HG02610 (cell line): ENCODE results near the gene R3HDM2.
"Not testable (repeated sequence)": the region's sequence is repeated elsewhere in the genome, so short reads cannot be mapped to it uniquely, and the experiment has no call there.

Experiments
- ATAC-seq: cut with Tn5 transposase; IDR thresholded peaks from one replicate; pipeline ENCODE4 v1.9.1; 2021; ENCODE audit warnings: mild to moderate bottlenecking, moderate library complexity; ENCODE audit not compliant: unreplicated experiment

R3HDM2 gene

GRCh38 chr12:57384478-57384877 is 46.4 kb downstream of the R3HDM2 start:
- ATAC-seq = no peak

DNA sequence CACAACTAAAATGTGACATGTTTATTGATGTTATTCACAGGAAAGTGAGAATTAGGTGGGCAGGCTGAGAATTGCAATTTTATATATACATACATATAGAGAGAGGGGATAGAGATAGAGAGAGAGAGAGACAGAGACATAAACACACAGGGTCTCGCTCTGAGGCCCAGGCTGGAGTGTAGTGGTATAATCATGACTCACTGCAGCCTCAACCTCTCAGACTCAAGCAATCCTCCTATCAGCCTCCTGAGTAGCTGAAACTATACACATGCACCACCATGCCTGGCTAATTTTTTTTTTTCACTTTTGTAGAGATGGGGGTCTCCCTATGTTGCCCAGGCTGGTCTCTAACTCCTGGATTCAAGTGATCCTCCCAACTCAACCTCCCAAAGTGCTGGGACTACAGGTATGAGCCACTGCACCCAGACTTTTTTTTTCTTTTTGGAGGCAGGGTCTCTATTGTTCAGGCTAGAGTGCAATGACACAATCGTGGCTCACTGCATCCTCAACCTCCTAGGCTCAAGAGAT is 49.1 kb downstream of the R3HDM2 start:
- no peak for ATAC-seq

DNA sequence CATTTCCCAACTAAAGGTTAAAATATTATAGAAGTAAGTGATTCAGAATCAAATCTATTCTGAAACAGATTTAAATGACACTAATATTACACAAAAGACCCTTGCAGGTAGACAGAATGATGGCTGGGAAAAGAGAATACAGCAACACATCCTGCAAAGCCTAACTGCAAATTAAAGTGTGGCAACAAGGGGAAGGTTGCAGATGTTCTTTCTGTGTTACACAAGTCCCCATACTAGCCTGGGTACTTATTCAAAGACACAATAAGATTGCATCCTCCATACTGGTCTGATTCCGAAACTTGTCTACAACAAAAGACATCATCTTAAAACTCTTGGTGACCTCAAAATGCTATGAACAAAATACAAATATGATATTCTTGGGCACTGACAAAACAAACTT is 50.5 kb downstream of the R3HDM2 start:
- no peak for ATAC-seq

DNA sequence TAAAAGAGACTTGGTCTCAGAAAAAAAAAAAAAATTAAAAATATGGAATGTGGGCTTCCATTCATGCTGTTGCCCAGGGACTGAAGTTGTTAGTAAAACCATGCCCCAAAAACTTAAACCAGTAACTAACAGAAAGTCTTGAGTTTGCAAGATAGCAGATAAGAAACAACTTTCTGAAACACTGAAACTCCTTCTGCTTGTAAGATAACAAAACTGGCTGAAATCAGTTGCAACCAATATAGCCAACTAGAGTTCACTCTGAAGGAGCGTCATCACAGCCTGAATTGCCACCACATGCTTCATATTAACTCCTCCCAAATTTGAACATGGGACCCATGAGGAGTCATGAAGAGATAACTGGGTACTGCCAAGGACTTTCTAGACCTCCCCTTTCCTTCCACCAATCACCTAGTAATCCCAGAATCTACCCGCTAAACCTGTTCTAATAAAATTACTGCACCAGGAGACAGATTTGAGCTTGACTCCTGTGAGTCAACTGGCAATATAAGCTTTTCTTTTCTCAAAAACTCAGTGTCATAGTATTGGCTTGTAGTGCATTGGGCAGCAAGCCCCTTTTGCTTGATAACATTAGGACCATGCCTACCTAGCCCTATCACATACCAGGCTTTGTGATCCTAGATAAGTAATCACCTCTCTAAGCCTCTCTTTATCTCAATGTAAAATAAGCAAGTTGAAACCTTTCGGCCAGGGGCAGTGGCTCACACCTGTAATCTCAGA is 53.6 kb downstream of the R3HDM2 start:
- ATAC-seq = no peak

GRCh38 chr12:57372233-57372632 is 58.6 kb downstream of the R3HDM2 start:
- no peak for ATAC-seq

- ATAC-seq = no peak
Measured at GRCh38 chr12:57370696-57371095, 60.1 kb downstream of the R3HDM2 start.

DNA sequence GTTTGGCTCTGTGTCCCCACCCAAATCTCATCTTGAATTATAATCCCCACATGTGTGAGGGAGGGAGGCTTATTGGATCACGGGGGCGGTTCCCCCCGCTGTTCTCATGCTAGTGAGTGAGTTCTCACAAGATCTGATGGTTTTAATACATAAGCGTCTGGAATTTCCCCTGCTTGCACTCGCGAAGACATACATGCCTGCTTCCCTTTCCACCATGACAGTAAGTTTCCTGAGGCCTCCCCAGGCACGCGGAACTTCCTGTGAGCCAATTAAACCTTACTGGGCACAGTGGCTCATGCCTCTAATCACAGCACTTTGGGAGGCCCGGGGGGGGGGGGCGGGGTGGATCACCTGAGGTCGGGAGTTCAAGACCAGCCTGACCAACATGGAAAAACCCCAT is 60.8 kb downstream of the R3HDM2 start:
- no peak for ATAC-seq

DNA sequence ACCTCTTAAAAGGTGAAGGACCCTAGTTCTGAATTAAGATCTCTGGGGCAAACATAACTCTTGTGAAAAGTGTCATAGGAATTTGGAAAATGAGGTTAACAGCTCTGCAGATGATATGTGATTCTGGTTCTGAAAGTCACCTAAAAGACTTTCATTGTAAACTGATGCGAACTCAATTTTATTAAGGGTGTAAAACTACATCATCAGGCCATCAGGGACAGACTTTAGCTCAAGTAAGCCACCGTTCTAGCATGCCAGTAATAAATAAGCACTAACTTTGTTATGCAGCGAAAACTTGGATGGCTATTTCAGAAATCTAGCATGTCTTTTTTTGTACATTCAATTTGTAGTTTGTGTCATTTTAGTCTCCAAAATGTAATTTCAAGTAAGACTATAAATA is 61.6 kb downstream of the R3HDM2 start:
- ATAC-seq = no peak

GRCh38 chr12:57368349-57369095 is 62.3 kb downstream of the R3HDM2 start:
- no peak for ATAC-seq

GRCh38 chr12:57367121-57367520 is 63.7 kb downstream of the R3HDM2 start:
- no peak for ATAC-seq

DNA sequence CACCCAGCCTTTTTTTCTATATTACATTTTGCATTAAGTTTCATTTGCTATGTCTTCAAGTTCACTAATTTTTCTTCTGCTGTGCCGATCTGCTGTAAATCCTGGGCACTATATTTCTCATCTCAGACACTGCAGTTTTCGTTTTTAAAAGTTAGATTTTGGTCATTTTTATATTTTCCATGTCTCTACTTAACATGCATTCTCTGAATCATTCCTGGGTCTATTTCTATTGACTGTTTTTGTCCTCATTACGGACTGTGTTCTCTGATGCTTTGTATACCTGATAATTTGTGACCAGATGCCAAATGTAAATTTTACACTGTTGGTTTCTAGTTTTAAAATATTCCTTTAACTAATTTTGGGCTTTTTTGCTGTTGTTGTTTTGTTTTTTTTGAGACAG is 64.5 kb downstream of the R3HDM2 start:
- no peak for ATAC-seq

GRCh38 chr12:57364156-57364555 is 66.7 kb downstream of the R3HDM2 start:
- ATAC-seq = not testable (repeated sequence)

GRCh38 chr12:57360468-57360867 is 70.4 kb downstream of the R3HDM2 start:
- no peak for ATAC-seq

DNA sequence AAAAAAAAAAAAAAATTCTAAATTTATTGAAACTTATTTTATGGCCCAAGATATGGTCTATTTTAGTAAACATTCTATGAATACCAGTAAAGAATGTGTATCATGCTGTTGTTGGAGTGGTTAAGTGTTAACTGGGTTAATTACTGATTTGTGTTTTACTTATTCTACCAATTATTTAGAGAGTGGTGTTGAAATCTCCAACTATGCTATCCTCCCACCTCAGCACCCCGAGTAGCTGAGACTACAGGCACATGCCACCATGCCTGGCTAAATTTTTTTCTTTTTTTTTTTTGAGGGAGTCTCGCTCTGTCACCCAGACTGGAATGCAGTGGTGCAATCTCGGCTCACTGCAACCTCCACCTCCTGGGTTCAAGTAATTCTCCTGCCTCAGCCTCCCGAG is 72.2 kb downstream of the R3HDM2 start:
- no peak for ATAC-seq

DNA sequence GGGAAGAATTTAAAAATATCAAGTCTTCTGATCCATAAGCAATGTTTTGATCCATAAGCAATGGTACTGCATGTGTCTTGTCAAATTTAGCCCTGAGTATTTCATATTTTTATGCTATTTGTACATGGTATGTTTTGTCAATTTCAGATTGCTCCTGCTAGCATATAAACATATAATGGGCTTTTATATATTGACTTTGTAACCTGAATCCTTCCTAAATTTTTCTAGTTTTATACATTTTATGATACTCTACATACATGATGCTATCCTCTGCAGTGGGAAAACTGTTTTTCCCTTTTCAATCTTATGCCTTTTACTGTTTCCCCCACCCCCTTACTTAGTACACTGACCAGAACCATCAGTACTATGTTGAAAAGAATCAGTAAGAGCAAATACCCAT is 75.1 kb downstream of the R3HDM2 start:
- ATAC-seq = no peak

DNA sequence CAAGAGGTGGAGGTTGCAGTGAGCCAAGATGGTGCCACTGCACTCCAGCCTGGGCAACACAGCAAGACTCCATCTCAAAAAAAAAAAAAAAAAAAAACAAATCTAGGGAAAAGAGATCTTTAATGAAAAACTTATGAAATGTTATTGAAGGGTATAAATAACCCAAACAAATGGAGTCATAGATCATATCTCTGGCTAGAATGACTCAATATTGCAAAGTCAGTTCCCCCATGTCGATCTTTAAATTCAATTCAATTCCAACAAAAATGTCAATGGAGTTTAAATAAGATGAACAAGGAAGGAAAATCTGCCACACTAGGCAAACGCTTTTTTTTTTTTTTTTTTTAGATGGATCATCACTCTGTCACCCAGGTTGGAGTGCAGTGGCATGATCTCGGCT is 78.7 kb downstream of the R3HDM2 start:
- ATAC-seq = no peak

DNA sequence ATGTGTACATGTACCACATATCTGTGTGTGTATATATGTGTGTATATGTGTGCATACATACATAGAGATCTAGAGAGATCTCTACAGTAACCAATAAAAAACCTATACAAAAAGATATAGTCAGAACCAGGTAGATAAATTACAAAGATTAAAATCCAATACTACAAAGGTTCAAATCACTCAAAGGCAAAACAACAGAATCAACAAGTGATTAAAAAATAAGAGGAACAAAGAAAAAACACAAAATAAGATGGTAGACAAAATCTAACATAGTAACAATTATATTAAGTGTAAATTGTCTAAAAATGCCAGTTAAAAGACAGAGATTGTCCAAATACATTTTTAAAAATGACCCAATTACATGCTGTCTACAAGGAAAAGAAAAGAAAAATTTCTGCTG is 83.6 kb downstream of the R3HDM2 start:
- no peak for ATAC-seq

DNA sequence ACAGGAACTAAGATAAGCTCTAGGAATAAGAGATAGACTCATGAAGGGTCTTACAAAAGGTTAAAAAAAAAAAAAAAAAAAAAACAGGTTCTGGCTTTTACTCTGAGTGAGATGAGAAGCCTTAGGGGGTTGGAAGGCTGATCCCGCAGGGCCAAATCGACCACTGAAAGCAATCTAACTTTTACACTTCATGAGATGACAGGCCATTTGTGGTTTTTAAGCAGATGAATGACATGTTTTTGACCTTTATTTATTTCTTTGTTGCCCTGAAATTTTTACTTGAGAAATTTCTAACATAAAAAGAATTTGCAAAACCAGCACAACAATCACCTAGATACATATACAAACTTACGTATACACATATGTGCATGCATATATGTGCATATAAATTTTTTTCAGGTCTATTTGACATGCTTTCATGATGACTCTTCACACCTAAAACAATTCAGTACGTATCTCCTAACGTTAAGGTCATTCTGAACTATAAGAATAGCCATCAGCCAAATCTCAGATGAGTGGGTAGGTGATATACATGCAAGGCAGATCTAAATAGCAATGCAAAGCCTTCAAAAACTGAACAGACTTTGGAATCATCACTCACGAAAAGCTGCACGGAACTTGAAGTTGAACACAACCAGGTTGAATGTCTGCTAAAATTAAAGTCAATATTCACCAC is 87.0 kb downstream of the R3HDM2 start:
- peak; percentile 64 for ATAC-seq

DNA sequence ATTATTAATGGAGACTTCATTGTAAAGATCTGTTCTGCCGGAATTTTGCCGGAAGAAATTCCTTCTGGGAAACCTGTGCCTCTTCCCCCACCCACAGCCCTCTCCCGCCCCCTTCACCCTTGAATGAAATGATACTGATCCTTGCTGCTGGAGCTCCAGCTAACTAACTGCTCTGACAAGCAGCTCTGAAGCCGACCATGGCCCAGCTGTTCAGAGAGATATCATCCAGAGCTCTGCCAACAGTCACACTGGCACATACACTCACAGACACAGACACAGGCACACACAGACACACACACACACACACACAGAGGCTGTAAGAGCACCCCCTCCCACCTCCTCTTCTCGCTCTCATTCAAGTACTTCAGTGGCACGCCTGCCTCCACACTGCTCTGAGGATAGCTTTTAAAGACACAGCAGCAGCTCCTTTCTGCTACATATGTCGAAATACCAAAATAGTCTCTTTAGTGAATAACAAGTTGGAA is 88.6 kb downstream of the R3HDM2 start:
- no peak for ATAC-seq

GRCh38 chr12:57341275-57341990 is 89.4 kb downstream of the R3HDM2 start:
- ATAC-seq = peak; percentile 39

DNA sequence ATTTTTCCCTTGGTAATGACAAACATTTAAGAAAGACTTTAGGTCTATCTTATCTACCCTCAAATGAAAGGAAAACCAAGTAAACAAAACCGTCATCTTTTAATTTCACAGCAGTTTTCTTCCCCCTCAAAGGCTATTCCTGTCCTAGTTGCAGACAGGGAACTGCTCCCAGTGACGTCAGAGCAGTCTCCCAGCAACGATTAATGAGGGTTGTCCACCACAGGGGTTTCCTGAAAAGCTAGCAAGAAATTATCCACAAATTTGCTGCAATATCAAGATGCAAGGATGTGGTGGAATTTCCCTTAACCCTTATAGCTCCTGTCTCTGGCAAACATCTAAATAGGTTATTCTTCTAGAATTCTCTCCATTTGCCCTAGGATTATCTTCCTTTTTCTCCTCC is 90.7 kb downstream of the R3HDM2 start:
- no peak for ATAC-seq
